Activated CD8-positive, alpha-beta memory T cell treated with anti-CD3 and anti-CD28 coated beads, Interleukin-2, amount 50 U/mL, for 24 hours (primary cell): ENCODE data around the gene RIN3.

ENCODE experiments used
- DNase-seq: peaks from one replicate; pipeline ENCODE4 v3.0.0-alpha.2; 2020; ENCODE audit errors: extremely low read depth

The RIN3 gene, protein sequence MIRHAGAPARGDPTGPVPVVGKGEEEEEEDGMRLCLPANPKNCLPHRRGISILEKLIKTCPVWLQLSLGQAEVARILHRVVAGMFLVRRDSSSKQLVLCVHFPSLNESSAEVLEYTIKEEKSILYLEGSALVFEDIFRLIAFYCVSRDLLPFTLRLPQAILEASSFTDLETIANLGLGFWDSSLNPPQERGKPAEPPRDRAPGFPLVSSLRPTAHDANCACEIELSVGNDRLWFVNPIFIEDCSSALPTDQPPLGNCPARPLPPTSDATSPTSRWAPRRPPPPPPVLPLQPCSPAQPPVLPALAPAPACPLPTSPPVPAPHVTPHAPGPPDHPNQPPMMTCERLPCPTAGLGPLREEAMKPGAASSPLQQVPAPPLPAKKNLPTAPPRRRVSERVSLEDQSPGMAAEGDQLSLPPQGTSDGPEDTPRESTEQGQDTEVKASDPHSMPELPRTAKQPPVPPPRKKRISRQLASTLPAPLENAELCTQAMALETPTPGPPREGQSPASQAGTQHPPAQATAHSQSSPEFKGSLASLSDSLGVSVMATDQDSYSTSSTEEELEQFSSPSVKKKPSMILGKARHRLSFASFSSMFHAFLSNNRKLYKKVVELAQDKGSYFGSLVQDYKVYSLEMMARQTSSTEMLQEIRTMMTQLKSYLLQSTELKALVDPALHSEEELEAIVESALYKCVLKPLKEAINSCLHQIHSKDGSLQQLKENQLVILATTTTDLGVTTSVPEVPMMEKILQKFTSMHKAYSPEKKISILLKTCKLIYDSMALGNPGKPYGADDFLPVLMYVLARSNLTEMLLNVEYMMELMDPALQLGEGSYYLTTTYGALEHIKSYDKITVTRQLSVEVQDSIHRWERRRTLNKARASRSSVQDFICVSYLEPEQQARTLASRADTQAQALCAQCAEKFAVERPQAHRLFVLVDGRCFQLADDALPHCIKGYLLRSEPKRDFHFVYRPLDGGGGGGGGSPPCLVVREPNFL

DNA sequence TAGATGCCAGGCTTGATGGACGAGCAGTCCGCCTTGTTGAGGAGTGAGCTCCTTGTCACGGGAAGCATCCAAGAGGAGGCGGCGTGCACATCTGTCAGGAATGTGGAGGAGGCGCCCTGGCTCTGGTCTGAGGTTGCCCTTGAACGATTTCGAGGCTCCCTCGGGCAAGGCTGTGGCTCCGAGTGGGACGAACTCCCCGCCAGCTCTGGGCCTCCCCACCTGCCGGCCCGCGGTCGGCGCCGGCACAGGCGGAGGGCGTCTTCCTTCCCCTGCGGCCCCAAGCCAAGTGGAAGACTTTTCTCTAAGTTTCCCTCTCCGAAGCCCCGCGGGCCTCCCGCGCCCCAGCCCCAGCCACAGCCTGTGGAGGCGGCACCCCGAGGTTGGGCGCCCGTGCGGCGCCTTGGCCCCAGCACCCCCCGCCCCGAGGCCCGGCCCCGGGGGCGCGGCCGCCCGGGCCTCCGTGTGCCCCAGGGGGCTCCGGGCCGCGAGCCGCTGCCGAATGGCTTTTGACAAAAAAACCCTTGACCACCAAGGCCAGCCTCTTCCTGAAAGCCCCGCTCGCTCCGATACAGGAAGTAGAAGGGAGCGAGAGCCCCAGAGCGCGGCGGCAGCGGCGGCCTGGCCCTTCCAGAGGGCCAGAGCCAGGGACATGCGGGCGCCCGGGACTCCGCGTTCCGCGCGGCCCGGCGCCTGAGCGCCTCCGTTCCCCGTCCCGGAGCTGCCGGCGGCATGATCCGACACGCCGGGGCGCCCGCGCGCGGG is at the start of gene RIN3:
RIN3 (plus strand) TSS at position 578 of the 762 bp plus-strand sequence; CDS start at position 730, 152 bp downstream.
- no peak for DNase-seq

DNA sequence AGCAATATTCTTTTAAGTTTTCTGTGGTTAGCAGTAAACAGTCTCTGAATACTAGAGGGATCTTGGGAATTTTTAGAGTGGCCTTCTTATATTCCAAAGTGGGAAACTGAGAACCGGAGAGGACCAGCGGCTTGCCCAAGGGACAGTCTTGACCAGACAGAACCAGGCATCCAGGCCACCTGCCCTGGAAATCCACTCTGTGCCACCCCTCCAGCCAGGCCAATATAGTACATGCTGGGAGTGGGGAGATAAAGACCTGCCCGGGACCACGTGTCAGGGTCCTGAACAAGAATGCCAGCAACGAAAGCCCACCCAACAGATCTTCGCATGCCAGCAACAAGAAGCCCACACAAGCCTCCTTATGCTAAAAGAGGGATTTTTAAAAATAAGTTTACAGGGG is 49.4 kb upstream of the RIN3 start:
- no peak for DNase-seq

DNA sequence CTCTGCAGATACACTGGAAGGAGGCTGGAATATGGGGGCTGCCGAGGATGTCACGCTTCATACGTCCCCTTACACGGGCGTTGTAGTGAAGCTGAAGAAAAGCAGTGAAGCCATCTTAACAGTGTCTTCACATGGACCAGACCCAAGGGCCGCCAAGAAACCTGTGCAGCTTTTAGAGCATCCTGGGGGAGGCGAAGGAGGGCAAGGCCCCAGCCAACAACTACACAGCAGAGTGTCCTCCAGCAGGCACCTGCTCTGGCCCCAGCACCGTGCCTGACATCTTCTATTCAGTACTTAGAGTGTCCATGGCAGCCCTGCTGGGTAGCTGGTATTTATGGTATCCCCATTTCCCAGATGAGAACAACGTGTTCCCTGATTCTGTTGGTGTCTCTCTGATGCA is 48.9 kb upstream of the RIN3 start:
- no peak for DNase-seq

DNA sequence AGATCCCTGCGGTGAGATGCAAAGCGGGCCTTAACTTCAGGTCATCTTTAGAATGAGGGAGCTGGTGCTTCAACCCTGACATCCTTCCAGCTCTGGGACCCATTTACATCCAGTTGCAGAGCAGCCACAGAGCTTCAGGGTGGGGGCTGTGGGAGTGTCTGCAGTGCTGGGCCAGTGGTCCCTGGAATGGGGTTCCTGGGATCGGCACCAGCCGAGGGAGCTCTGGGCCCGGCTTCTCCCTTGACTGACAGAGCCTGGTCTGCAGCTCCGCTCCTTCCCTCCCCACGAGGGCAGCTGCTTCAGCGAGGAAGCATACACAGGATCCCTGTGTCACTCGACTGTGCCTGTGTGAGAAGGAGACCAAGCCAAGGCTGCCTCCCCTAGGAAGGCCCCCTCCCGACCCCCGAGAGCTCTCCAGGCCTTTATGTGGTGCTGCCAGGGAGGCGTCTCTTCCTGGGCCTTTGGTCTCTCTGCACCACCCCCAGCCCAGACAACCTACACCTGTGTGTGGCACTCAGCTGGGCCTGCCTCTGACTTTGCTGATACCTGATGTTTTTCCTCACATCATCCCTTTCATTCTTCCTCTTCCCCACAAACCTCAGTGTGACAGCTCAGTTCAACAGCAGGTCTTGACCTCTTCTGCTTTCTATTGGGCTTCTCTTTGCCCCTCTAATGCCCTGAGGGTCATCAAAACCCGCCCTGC is 48.1 kb upstream of the RIN3 start:
- no peak for DNase-seq

DNA sequence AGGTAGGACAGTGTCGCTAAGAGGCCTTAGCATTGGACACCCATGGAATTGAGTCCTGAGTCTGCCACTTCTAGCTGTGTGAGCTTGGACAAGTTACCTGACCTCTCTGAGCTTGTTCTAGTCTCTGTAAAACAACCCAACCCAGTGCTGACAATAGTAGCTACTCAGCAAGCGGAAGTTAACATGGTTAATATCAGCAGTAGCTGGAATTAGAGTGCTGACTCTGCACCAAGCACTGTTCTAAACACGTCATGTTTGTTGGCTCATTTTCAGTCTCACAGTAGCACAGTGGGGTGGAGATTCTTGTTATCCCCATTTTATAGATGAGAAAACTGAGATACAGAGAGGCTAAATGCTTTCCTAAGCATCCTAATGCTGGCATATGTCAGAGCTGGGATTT is 47.5 kb upstream of the RIN3 start:
- no peak for DNase-seq

DNA sequence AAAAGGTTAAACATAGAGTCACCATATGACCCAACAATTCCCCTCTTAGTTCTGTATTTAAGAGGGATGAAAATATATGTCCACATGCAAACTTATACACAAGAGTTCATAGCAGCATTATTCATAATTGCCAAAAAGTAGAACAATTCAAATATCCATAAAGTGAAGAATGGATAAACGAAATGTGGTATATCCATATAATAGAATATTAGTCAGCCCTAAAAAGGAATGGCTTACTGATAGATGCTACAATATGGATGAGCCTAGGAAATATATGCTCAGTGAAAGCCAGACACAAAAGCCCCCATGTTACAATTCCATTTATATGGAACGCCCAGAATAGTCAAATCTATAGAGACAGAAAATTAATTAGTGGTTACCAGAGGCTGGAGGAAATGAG is 44.1 kb upstream of the RIN3 start:
- DNase-seq, result no peak

DNA sequence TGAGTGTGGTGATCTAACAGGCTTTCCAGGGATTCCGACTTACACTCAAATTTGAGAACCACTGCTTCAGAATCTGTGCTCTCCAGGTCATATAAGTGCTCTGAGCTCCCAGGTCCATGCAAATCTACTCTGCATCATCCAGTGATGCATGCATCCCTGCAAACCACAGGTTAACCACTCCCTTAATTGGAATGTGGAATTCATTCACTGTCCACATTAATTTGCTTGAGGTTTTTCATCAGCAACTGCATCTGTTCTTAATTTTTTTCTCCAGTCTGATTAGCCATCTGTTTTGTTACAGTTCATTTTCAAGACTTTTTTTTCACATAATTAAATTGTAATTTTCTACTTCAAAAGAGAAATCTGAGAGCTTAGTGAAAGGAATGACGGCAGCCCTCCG is 43.4 kb upstream of the RIN3 start:
- no peak for DNase-seq

DNA sequence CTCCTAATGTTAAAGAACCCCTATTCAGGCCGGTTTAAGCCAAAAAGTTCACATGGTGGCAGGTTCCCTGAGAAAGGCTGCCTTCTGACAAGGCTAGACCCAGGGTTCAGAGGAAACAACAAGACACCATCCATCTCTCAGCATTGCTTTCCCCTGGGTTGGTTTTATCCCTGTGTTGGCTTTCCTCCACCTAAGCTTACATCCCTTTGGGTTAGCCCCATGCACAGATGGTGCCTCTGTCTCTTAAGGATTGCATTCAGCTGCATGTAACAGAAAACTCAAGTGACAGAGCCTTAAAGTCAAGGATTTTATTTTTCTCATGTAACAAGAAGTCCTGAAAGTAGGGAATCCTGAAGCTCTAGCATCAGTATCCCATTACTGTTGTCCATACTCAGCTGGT is 42.8 kb upstream of the RIN3 start:
- no peak for DNase-seq

DNA sequence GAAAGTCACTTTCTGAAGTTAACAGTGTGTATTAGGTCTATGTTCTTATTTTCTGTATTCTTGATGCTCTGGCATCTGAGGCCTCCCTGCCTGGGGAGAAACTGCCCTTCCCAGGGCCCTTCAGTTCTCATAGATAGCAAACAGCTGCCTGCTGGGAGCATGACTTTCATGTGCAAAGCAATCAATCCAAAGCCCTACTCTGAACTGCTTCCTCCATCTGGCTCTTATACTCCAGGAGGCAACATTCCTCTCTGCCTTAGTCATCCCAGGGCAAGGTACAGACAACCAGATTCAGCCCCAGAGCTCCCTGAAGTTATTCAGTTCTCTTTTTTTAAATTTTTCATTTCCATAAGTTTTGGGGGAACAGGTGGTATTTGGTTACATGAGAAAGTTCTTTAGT is 41.7 kb upstream of the RIN3 start:
- no peak for DNase-seq

DNA sequence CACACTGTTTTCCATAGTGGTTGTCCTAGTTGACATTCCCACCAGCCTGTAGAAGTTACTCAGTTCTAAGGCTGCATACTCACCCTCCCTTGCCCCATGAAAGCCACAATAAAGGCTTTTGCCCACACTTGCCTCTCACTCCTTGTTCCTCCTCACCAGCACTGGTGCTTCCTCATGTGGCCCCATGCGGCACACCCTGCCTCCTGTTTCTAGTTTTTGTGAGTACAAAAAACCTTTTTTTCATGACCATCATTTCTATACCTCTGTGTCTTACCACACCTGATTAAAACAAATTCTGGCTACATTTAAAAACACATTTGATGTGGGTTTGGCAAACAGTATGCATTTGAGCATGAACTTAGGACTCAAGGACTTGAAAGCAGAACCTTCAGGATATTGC is 40.7 kb upstream of the RIN3 start:
- no peak for DNase-seq

DNA sequence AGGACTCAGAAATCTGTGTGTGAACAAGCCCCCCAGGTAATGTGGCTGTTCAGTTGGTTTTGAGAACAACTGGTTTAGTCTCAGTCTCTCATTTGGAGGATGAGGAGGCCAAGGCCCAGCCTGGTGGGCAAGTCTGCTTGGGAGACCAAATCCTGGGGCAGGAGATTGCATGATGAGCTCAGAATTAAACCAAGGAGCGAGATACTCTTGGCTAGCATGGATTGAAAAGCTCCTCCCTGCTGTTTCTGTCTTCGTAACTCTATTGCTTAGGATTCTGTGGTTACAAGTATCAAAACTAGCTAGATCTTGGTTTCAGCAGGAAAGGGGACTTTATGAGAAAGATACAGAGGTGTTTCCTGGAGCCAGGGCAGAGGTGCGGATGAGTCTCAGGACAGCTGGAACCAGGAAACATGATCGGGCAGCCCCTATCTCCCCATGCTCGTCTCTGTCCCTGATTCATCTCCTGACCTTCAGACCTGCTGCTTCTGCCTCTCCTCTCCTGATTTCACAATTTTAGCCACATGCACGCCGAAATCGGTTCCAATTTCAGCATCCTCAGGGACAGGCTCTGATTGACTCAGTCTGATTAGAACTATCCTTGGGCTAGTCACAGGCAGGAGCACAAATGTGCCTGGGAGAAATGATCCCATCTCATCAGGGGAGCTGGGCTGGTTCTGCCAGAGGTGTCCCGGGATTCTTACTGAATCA is 40.2 kb upstream of the RIN3 start:
- DNase-seq, result no peak

DNA sequence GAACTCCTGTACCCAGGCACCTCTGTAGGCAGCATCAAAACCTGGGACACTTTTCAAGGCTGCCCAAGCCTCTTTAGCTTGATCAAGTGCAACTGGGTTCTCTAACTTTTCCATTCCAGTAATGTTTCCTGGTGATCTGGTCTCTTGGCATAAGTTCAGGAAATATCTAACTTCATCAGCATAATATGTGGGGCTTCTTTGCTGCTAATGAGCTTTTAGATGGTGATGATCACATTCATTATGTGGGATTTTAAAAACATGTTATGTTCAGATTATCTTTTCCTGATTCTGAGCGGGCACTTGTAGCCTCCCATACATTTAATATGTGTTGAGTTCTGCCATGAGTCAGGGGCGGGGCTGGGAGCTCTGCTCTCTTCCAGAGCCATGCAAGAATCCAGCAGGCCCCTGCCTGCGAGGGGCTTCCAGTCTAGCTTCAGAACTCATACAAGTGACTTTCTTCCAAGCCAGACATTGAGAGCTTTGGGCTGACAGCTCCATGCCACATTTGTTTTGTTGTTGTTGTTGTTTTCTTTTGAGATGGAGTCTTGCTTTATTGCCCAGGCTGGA is 39.5 kb upstream of the RIN3 start:
- DNase-seq, result no peak

DNA sequence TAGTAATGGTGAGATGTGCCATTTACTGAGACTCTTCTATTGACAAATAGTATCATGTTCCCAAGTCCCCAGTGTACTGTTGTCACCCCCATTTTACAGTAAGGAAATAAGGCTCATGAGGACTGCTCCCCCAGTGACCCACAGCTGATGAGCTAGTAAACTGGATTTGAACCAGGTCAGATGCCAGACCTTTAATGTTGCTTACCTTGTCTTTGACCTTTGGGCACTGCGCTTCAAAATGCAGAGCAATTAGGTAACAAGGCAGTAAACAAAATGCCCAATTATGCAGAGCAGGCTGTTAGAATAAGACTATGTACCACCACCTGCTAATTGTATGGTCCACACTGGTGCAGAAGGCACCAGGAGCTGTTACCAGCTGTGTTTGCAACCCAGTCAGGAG is 38.5 kb upstream of the RIN3 start:
- DNase-seq, result no peak

DNA sequence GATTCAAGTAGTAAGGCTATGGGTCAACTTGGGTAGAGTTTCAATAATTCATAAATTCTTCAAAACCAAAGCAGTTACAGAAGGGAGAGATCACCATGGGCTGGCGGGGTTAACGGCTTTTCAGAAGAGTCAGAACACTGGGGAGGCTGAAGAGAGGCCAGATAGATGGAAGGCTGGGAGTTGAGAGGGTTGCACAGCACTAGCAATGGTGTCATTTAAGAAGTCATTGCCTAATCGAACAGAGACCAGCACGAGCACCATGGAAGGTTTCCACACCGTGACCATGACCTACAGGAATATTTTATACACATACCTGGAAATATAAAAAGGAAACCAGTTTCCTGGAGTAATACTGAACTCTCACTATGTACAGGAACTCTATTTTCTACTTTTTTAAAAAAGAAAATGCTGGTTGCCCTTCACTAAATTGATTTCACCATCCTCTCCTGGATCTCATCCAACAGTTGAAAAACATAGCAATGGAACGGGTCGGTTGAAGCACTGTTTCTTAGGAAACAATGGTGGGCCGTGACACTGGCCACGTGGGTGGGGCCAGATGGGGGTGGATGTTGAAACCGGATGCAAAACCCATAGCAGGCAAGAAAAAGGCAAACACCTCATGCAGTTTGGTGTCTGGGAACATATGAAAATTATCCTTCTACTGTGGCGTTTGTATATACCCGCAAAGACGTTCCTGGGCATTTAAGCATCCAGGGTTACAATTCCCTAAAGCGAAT is 38.0 kb upstream of the RIN3 start:
- no peak for DNase-seq

DNA sequence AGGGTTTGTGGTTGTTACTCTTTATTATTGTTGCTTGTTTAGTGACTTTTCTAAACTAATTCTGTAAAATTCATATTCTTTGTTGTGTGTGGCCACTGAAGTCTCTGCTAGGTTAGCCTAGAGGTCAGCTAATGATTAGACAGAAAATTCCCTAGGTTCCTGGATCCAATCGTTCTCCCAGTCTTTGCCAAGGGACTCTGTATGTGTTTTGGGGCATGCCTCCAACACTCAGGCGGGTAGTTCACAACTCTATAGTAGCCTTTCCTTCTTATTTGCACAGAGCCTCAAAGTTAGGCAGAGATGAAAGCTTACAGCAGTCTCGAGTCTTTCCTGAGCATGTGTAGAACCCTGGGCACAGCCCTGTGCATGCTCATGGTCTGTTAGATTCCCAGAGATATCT is 32.7 kb upstream of the RIN3 start:
- DNase-seq, result no peak

DNA sequence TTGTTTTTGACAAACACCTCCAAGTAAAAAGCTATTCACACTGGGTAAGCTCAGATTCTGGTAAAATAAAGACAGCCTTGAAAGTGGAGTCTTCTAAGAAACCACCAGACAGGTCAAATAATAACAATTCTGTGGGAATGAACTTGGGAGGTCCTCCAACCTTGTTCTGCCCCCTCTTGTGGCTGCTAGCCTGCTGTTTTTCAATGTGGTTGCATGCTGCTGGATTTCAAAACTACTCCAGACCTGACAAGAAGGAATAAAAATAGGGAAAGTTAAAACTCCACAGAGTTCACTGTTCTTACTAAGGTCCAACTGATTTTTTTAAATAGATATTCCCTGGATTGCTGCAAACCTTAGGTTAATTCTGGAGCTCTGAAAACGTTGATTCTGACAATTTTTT is 32.2 kb upstream of the RIN3 start:
- DNase-seq, result no peak

DNA sequence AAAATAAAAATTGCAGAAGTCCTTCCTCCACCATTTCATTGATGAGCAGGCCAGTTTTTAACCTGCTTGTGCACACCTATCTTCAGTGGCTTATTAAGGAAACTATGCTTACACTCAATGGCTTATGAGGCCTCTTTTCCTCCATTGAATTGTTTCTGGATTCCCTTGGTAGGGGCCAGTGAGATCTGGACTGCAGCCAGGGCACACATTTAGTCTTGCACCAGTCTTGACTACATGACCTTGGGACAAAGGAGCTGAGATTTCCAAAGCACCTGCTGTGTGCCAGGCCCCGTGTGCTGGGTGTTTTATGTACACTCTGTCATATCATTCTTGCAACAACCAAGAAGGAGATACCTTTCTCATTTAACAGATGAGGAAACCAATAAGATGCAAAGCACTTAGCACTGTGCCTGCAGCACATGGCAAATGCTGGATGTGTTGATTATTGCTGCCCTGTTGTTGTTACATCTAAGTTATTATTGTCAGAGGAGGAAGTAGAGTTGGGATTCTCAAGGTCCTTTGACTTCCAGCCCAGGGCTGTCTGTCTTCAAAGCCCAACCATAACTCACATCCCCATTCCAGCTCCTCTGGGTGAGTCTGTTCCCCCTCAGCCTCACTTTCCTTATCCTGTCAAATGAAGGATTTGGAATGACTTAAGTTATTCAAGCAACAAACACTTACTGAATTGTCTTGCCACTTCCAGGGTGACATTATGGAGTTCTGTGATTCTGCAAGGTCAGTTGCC is 31.6 kb upstream of the RIN3 start:
- DNase-seq, result no peak

DNA sequence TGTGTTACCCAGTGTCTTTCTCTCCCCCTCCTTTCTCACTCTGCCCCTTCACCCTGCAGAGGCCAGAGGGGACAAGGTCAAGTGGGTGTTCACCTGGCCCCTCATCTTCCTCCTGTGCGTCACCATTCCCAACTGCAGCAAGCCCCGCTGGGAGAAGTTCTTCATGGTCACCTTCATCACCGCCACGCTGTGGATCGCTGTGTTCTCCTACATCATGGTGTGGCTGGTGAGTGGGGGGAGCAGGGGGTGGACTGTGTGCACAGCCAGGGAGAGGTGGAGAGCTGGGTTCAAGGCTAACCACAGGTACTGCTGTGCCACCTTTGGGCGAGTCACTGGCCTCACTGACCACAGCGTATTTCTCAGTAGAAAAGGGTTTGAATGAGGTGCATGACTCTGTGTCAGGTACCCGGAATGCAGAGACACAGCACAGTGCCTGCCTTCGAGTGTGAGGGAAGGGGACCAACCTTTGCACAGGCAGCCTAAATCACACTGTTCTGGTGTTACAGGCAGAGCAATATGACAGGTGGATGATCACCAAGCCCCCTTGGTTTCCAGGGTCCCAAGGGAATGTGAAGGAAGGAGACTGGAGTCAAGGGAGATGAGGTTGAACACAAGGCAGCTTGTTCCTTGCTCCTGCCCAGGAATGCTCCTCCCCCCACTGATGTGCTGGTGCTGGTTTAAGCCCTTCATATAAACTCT is 30.8 kb upstream of the RIN3 start:
- DNase-seq, result no peak
